Activated effector memory CD4-positive, alpha-beta T cell treated with Interleukin-2 at 50 U/mL for 16 hours (primary cell): ENCODE measurements around the gene PCNT.
"Not testable (repeated sequence)": the region's sequence is repeated elsewhere in the genome, so short reads cannot be mapped to it uniquely, and the experiment has no call there.

Experiments used
- DNase-seq: peaks from one replicate; pipeline ENCODE4 v3.0.0-alpha.2; 2020

Gene PCNT

DNA sequence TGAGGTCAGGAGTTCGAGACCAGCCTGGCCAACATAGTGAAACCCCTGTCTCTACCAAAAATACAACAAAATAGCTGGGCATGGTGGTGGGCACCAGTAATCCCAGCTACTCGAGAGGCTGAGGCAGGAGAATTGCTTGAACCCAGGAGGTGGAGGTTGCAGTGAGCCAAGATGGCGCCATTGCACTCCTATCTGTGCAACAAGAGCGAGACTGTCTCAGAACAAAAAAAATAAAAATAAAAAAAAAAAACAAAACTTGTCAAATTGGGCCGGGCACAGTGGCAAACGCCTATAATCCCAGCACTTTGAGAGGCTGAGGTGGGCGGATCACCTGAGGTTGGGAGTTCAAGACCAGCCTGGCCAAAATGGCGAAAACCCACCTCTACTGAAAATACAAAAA is 13.7 kb upstream of the PCNT start:
- DNase-seq: not testable (repeated sequence)

DNA sequence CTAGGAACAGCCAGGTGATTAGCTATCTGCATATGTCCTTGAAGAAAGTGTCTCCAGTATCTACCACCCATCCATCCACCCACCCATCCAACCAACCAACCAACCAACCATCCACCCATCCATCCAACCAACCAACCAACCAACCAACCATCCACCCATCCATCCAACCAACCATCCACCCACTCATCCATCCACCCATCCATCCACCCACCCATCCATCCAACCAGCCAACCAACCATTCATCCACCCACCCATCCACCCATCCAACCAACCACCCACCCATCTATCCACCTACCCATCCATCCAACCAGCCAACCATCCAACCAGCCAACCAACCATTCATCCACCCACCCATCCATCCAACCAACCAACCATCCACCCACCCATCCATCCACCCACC is 12.4 kb upstream of the PCNT start:
- DNase-seq: no peak

DNA sequence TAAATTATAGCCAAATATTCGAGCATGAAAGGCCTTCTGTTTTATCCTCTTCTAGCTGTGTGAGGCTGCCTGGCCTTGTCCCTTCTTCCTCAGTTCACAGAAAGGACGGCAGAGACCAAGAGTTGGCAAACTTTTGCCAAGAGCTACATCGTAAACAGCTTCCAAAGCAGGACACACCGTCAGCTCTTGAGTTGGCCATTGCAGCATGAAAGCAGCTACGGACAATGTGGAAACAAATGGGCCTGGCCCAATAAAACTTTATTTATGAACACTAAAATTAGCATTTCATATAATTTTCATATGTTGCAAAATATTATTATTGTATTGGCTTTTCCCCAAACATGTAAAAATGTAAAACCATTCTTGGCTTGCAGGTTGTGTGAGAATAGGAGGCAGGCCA is 11.0 kb upstream of the PCNT start:
- no peak for DNase-seq

DNA sequence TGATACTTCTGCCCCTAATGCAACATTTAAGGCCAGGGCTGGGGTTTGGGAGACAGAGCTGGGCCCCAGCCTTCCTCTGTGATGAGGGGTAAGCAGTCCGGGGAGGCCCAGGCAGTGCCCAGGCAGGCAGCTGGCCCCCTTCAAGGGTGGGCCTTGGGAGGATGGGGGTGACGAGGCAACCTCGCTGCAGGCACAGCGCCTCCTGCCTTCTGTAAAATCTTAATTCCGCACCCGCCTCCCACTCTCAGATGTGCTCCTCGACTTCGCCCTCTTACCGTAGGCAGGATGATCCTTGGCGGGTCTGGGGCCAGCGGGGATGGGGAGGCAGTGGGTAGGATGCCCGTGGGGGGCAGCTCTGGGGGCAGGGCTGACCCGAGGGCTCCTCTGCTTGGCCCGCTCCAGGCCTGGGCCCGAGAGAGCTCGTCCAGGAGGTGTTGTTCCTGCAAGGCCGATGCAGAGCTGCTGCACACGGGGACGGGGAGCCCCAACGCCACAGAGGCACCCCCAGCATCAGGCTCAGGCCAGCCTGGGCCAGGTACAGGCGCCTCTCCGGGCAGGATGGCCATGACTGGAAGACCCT is 9.4 kb upstream of the PCNT start:
- no peak for DNase-seq

DNA sequence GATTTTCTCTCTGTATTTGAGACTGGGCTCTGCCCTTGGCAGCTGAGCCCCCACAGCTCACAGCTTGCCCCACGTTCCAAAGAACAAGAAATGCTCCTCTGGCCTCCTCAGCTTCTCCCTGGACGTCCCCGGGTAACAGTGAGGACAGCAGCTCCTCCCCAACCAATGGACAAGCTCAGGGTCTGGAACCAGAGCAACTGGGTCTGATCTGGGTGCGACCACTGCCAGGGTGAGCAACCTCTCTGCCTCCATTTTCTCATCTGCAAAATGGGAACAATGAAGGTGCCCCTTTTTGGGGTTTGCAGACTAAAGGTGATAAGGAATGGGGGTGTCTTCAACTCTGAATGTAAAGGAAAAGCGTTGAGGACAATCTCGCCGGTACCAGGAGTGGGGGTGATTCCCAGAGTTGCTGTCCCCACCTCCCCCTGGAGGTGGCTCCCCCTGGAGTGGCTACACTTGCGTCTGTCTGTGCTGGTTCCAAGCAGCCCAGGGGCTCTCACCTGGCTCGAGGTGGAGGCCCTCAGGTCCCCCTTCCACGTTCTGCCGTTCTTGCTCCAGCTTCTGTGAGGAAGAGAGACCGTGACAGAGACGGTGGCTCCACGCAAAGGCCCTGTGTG is 7.1 kb upstream of the PCNT start:
- no peak for DNase-seq

DNA sequence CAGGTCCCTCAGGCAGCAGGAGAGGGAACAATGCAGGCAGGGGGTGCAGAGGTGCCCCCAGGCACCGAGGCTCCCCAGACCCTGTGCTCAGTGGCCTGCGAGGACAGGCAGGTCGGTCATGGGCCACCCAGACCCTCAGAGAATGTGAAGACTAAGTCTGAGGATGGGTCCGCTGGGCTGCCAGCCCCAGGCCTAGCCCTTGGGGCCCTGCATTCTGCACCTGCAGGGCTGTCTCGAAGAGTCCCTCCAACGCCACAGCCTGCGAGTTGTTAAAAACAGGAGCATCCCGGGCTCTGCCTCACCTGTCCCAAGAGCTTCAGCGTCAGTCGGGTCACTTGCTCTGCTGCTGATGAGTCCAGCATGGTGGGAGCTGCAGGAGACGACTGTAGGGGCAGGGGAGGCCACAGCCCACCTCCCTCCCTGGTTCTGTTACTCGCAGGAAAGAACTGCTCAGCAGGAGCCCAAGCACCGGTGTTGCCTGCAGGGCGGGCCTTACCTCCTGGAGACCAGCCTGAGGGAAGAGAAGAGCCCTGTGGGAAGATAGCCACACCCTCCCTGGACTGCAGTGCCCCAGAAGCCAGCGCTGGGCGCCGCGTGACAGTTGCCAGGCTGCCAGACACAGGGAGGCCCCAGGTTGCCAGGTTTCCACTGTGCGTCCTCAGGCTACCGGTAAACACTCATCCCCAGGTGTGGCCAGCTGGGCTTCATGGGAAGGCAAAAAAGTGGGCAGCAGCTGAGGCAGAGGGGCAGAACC is 6.1 kb upstream of the PCNT start:
- no peak for DNase-seq

DNA sequence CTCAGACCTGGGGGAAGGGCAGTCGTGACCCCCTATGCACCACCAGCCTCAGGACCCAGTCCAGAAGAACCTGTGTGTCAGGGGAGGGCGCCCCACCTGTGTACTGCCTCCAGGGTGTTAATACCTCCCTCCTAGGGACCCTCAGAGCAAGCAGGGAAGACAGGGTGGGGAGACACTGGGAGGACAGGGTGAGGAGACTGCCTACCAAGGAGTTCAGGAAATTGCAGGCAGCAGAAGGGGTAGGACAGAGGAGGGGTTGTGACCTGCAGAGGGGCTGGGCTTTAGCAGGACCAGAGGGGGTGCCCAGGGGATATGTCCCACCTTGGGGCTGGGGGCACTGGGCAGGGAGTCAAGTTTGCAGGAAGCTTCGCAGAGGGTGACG is 5.5 kb upstream of the PCNT start:
- DNase-seq: no peak

DNA sequence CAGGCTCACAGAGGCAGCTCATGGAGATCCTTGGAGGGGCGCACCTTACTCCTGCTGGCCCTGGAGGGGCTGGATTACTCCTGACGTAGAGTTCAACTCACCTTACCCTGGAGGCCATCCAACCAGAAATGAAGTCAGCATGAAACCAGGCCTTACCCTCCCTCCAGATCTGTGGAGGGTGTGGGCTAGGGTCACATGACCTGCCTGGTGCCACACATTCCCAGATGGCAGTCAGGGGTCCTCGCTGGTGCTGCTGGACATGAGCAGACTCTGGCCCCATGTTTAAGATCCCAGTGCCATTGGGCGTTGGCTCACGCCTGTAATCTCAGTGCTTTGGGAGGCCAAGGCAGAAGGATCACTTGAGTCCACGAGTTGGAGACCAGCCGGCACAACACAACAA is 4.8 kb upstream of the PCNT start:
- DNase-seq: no peak

DNA sequence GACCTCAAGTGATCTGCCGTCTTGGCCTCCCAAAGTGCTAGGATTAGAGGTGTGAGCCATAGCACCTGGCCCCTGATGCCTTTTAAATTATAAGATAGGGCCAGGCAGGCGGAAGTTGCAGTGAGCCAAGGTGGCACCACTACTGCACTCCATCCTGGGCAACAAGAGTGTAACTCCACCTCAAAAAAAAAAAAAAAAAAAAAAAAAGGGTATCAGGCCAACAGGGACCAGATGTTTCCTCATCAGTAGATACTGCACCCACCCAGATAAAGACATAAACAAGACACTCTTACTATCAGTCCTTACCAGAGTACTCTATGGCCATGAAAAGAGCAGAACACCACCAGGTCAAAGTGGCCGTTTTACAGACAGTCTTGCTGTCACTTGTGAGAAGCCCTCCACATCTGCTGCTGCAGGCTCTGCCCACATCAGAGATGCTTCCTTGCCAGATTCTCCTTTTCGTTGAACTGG is 3.6 kb upstream of the PCNT start:
- DNase-seq: no peak

DNA sequence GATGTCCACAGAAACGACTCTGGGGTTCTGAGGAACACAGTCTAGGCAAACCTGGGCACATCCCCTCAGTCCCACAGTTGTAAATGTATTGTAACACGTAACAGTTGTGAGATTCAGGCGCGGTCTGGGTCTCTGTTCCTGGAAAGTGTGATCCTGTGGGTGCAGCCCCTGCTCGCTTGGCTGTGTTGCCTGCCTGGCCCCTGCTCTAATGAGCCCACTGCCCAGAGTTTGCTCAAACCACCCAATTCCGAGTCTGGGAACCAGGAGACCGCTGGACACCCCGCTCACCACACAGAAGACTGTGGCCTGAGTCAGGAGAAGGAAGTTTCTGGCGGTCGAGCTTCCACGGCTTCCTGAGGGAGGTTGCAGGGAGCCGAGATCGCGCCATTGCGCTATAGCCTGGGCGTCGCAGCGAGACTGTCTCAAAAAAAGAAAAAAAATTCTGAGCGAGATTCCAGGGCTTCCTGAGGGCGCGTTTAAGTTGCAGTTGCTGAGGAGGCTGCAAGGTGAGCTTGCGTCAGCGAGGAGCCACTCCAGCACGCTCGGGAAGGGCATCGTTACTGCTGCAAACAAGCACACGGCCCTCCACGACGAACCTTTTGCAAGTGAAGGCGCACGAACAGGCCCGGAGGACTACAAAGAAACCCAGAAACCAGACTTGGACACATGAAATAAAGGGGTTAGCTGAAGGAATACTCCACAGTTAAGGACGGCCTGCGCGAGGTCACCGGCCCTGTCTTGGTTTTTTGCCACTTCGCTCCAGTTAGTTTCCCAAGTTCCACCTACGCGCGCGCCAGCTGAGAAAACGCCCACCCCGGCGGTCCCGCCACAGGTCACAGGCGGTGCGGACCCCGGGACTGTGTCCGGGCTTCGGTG is 1.4 kb upstream of the PCNT start:
- DNase-seq: no peak

DNA sequence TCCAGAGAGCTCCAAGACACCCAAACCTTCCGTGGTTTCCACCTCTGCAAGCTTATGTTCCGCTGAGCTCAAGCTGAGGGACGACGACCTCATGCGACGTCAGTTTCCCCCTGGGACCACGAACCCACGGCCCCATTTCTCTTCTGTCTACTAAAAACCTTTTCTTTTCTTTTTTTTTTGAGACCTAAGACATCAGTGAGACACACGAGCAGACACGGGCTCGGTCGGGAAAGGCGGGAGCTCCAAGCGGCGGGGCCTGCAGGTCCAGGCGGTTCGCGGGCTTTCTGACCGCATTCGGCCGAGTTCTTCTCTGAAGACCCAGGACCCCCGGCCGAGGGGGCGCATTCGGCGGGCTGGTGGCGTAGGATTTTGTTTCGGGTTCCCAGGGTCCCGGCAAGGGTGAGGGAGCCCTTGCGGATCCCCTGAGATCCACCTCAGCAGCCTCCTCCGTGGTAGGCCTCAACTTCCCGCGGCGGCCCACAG is 688 bp upstream of the PCNT start:
- DNase-seq: peak; percentile 6

DNA sequence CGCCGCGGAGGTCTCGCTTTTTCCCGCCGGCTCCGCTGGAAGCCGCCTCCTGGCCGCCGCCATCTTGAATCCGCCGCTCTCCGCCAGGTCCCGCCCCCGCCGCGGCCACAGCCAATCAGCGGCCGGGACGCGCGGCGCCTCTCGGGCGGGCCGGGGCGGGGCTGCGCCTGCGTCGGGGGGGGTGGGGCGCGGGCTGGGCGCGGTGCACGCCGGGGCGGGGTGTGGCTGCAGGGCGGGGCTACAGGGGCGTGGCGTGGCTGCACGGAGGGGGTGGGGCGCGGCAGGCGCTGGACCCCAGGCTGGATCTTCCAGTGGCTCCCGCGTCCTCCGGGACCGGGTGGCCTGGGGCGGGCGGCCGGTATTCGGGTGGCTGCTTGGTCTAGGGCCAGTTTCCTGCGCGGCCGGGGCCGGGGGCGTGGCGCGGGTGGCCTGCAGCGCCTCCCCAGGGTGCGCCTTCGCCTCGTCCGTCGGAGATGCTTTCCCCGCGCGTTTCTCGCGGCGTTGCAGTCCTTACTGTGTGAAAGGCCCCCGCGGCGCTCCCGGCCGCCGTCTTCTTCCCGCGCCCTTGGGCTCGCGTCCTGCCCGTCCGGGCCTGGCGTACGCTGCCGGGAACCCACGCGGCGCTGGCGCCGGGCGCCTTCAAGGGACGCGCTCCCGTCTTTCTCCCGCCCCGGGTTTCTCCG is 575 bp downstream of the PCNT start:
- DNase-seq: peak; percentile 87

DNA sequence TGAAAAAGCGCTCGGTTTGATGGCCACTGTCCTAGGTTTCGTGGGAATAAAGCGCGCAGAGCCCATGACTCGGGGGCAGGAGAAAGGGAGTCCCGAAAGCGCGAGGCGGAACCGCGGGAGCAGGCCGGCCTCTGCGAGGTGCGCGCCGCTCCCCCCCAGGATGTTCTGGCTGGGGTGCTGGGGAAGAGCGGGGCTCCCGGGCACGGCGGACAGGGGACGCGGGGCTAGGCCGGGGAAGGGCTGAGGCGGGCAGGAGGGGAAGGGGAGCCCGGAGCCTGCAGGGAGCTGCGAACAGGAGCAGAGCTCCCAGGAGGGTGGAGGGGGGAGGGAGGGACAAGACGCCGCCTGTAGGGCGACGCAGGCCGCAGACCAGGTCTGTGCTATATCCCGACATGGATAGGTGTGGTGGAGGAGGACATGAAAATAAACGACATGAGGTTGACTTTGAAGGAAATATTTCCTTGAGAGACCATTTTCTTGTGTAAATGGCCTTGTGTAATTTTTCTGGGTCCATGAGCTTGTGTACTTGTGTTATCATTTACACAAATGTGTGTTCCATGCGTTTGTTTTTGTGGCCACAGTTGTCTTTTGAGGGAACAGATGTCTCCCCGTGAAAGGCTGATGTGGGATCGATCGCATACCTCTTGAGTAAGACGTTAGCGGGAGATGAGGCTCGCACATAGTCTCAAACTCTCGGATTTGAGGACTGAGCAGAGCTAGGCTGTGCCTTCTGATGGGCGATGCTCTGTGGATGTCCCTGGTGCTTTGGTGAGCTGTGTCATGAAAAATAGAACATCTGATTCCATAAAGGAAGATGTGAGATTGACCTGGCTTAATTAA is 1.3 kb downstream of the PCNT start:
- peak; percentile 22 for DNase-seq

DNA sequence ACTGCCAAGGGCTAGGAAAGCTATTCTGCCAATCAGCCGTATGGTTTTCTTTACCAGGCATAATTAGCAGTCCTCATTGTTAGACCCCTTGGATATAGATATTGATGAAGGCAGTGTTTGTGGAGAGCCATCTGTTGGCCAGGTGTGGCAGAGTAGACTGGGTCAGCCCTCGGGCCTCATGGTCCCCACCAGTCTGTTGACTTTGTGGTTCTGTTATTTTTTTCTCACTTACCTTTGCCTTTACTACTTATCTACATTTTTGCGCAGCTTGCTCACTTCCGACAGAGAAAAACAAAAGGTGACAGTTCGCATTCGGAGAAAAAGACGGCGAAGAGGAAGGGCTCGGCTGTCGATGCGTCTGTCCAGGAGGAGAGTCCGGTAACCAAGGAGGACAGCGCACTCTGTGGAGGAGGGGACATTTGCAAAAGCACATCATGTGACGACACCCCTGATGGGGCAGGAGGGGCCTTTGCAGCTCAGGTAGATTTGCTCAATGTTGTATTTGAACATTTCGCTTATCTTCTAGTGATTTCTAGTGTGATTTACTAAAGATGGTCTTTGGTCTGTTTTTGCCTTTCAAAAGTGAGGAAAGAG is 2.3 kb downstream of the PCNT start:
- DNase-seq: no peak

DNA sequence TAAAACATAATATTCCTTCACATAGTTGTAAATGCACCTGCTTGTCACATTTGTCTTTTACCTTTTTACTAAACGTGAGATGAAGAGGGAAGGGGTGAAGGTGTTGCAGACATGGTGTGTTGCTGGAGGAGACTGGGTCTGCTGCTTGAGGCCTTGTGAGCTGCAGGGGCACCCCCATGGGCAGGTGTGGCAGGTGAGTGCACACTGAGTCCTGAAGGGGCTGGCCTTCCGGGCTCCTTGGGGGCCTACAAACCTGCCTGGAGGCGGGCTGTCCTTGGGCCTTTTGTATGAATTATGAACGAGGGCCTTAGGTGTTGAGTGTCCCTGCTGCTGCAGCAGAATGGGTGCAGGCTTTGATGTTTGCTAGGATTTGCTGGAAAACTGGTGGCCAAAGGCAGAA is 3.8 kb downstream of the PCNT start:
- no peak for DNase-seq

DNA sequence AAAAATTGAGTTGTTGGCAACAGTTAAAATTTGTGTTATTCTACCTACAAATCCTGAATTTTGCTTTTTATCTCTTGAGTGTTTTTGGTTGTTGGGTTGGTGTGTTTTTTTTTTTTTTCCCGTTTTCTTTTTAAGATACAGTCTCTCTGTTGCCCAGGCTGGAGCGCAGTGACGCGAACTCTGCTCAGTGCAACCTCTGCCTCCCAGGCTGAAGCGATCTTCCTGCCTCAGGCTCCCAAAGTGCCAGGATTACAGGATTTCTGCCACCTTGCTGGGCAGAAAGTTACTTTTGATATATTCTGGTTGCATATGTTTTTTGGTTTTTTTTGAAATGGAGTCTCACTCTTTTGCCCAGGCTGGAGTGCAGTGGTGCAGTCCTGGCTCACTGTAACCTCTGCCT is 4.2 kb downstream of the PCNT start:
- DNase-seq: no peak

DNA sequence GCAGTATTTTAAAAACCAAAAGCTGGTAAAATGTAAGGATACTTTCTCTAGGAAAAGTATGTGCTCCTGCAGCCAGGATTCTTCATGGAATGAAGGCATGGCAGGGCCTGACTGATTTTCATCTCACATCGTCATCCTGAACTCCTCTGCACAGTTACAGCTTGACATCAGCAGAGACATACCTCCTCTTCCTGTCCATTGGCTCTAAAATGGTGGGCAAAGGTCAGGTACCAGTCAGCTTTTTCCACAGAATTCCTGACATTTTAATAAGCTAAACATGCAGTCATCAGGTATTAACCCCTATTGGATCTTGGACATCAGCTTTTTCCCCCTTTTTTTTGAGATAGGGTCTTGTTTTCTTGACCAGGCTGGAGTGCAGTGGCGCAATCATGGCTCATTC is 5.8 kb downstream of the PCNT start:
- no peak for DNase-seq

DNA sequence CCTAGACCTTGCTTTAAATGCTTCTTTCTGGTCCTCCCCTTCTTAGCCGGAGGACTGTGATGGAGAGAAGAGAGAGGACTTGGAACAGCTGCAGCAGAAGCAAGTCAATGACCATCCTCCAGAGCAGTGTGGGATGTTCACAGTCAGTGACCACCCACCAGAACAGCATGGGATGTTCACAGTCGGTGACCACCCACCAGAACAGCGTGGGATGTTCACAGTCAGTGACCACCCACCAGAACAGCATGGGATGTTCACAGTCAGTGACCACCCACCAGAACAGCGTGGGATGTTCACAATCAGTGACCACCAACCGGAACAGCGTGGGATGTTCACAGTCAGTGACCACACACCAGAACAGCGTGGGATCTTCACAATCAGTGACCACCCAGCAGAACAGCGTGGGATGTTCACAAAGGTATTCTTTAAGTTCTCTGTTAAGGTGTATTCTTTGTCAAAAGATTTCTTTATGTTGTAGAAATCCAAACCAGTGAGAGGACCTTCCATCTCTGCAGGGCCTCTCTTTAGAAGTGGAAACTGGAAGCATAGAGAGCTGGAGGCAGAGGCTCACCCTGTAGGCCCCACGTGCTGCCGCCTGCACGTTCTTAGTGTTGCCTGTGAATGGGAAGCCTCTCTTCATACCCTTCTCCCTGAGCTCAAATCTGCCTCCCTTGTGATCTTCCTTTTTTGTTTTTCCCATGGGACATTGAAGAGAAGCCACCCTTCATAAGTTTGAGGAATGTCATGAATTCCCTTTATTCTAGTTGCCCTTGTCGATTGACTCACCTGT is 10.6 kb downstream of the PCNT start:
- DNase-seq: no peak

DNA sequence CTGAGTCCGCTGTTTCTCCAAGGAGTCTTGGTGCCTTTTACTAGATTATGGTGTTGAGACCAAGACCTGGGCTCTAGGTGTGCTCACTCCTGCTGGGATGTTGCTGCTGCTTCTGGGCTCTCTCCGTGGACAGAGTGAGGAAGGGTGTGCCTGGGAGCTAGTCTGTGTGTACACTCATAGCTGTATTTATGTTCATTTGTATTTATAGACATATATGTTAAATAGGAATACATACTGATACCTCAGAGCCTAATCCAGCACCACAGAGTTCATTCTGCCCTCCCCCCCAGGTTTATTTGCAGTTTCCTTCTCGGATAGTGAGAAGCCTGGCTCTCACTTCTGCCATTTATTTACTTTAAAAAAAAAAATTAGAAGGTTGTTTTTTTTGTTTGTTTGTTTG is 12.6 kb downstream of the PCNT start:
- DNase-seq: no peak

DNA sequence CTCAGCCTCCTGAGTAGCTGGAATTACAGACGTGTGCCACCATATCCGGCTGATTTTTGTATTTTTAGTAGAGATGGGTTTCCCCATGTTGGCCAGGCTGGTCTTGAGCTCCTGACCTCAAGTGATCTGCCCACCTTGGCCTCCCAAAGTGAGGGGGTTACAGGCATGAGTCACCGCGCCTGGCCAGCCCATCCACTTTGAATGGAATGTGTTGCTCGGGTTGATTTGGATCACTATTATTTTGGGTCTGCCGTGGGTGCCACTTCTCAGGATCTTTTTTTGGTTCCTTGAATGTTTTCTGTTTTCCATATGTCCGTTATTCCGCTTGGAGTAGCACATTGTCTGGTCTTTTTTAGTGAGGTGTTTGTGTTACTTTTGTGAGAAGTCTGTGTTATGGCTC is 17.0 kb downstream of the PCNT start:
- DNase-seq: no peak
